ENCODE results near the gene CSRP2. TPM values are rescaled to one million over a fixed set of nuclear protein-coding genes. Genes with fewer than 3 reads are reported as not detected.

The CSRP2 gene
- total and polyA plus RNA-seq, 8 donors, result 3.1 to 20.0 (median 7.6) TPM

- no peaks in the 10 kb centered on the region for H3K27me3 ChIP-seq
- H3K36me3 ChIP-seq, result peaks cover 0 to 6% (median 0%) of the 10 kb centered on the region in 3 donors
- H3K4me3 ChIP-seq, result no peak overlapping the region
- intact Hi-C loops (cut with DNase I), result no loop called here
- WGBS, 2 donors, result 78 to 82% methylated on average over 4 of the region's 4 CpGs
- H3K9me3 ChIP-seq, result no peaks in the 10 kb centered on the region
- H3K27ac ChIP-seq, result no peak overlapping the region
- TF ChIP-seq CTCF (IDR thresholded peaks at IDR 0.05), result no peak
- H3K4me1 ChIP-seq, result no peaks in the 10 kb centered on the region
- ATAC-seq (no peak), DNase-seq (no peak), FAIRE-seq (no peak)
Measured at GRCh38 chr12:76859611-76860010, 19.2 kb downstream of the CSRP2 start.

GRCh38 chr12:76856018-76856644 is 22.7 kb downstream of the CSRP2 start:
- Histone ChIP-seq H3K27ac (no peak overlapping the region), H3K4me1 (no peaks in the 10 kb centered on the region), H3K9me3 (no peaks in the 10 kb centered on the region), H3K36me3 (peaks cover 0 to 15% (median 0%) of the 10 kb centered on the region in 3 donors), H3K27me3 (no peaks in the 10 kb centered on the region), H3K4me3 (no peak overlapping the region)
- TF ChIP-seq CTCF (IDR thresholded peaks at IDR 0.05), result no peak
- ATAC-seq (no peak), FAIRE-seq (no peak), DNase-seq (no peak)
- 94 to 98% methylated on average over 1 of the region's 1 CpG for WGBS, 2 donors
- intact Hi-C loops (cut with DNase I), result no loop called here

- no peak for TF ChIP-seq CTCF (IDR thresholded peaks at IDR 0.05)
- FAIRE-seq (no peak), ATAC-seq (no peak), DNase-seq (no peak)
- H3K27me3 ChIP-seq, result no peaks in the 10 kb centered on the region
- intact Hi-C loops (cut with DNase I), result no loop called here
- H3K36me3 ChIP-seq, result peaks cover 0 to 23% (median 0%) of the 10 kb centered on the region in 3 donors
- 96 to 99% methylated on average over 4 of the region's 4 CpGs for WGBS, 2 donors
- no peaks in the 10 kb centered on the region for H3K4me1 ChIP-seq
- no peak overlapping the region for H3K4me3 ChIP-seq
- no peaks in the 10 kb centered on the region for H3K9me3 ChIP-seq
- H3K27ac ChIP-seq, result no peak overlapping the region
Measured at GRCh38 chr12:76855271-76855670, 23.5 kb downstream of the CSRP2 start.

- ATAC-seq (no peak), FAIRE-seq (no peak), DNase-seq (no peak)
- Histone ChIP-seq H3K27ac (no peak overlapping the region), H3K4me3 (no peak overlapping the region), H3K27me3 (no peaks in the 10 kb centered on the region), H3K4me1 (no peaks in the 10 kb centered on the region), H3K36me3 (peaks cover 0 to 48% (median 0%) of the 10 kb centered on the region in 3 donors), H3K9me3 (no peaks in the 10 kb centered on the region)
- intact Hi-C loops (cut with DNase I), result no loop called here
- 92 to 97% methylated on average over 1 of the region's 1 CpG for WGBS, 2 donors
- no peak for TF ChIP-seq CTCF (IDR thresholded peaks at IDR 0.05)
Measured at GRCh38 chr12:76852106-76852505, 26.7 kb downstream of the CSRP2 start.

GRCh38 chr12:76848132-76848531 is 30.7 kb downstream of the CSRP2 start:
- ATAC-seq (no peak), DNase-seq (no peak), FAIRE-seq (no peak)
- intact Hi-C loops (cut with DNase I), result no loop called here
- Histone ChIP-seq H3K27me3 (no peaks in the 10 kb centered on the region), H3K4me3 (no peak overlapping the region), H3K9me3 (no peaks in the 10 kb centered on the region), H3K36me3 (peaks cover 0 to 49% (median 0%) of the 10 kb centered on the region in 3 donors), H3K27ac (no peak overlapping the region), H3K4me1 (no peaks in the 10 kb centered on the region)
- 93% methylated on average over 2 of the region's 2 CpGs for WGBS, 2 donors
- no peak for TF ChIP-seq CTCF (IDR thresholded peaks at IDR 0.05)

Data from pancreas (tissue), 10 donors.